NT2/D1 (cell line): ENCODE data around the gene TCF4.

Experiments
- DNase-seq: peaks from one replicate; pipeline ENCODE4 v3.0.0-alpha.2; 2011; ENCODE audit warnings: low read depth, low spot score
- H3K27me3 ChIP-seq: 2 replicates; pipeline ENCODE4 v1.6.0; 2011; ENCODE audit warnings: mild to moderate bottlenecking; ENCODE audit not compliant: insufficient read length, insufficient read depth
- H3K36me3 ChIP-seq: 2 replicates; pipeline ENCODE4 v1.6.1; 2011; ENCODE audit warnings: mild to moderate bottlenecking, low read length, mixed read lengths; ENCODE audit not compliant: insufficient read depth, insufficient read length
- H3K4me1 ChIP-seq: 2 replicates; pipeline ENCODE4 v1.5.1; 2011; ENCODE audit not compliant: insufficient read depth, insufficient read length
- H3K4me3 ChIP-seq: 2 replicates; pipeline ENCODE4 v1.5.1; 2011; ENCODE audit warnings: low read depth; ENCODE audit not compliant: insufficient read length
- H3K9ac ChIP-seq: 2 replicates; pipeline ENCODE4 v1.6.0; 2011; ENCODE audit warnings: low read depth; ENCODE audit not compliant: insufficient read length
- H3K9me3 ChIP-seq: 2 replicates; pipeline ENCODE4 v1.5.1; 2011; ENCODE audit warnings: mild to moderate bottlenecking, low read length; ENCODE audit not compliant: insufficient read depth
- SUZ12 ChIP-seq: IDR thresholded peaks from 2 replicates; pipeline ENCODE4 v1.6.1; 2011; ENCODE audit not compliant: insufficient read length, insufficient read depth; ENCODE audit errors: extremely low read depth
- YY1 ChIP-seq: IDR thresholded peaks from 2 replicates; pipeline ENCODE4 v1.6.1; 2011; ENCODE audit not compliant: insufficient read length, insufficient read depth
- ZNF274 ChIP-seq: IDR thresholded peaks from 2 replicates; pipeline ENCODE4 v1.6.1; 2011; ENCODE audit warnings: mild to moderate bottlenecking, low read depth, low read length

TCF4 gene

GRCh38 chr18:55435592-55435991, 152.4 kb downstream of the TCF4 start:
- no peak for TF ChIP-seq YY1
- Histone ChIP-seq H3K4me3 (no peak overlapping the region), H3K9me3 (no peaks in the 10 kb centered on the region), H3K27me3 (no peaks in the 10 kb centered on the region), H3K36me3 (no peaks in the 10 kb centered on the region), H3K4me1 (no peaks in the 10 kb centered on the region), H3K9ac (no peak overlapping the region)
- no peak for DNase-seq

GRCh38 chr18:55433648-55434047, 154.3 kb downstream of the TCF4 start:
- TF ChIP-seq ZNF274 = no peak
- no peak for TF ChIP-seq YY1
- TF ChIP-seq SUZ12 = no peak
- no peaks in the 10 kb centered on the region for H3K9me3 ChIP-seq
- no peak for DNase-seq
- H3K27me3 ChIP-seq = no peaks in the 10 kb centered on the region
- H3K4me1 ChIP-seq = no peaks in the 10 kb centered on the region
- H3K9ac ChIP-seq = no peak overlapping the region
- H3K36me3 ChIP-seq = no peaks in the 10 kb centered on the region
- H3K4me3 ChIP-seq = no peak overlapping the region

- no peaks in the 10 kb centered on the region for H3K27me3 ChIP-seq
- TF ChIP-seq YY1 (no peak), SUZ12 (no peak), ZNF274 (no peak)
- no peak overlapping the region for H3K4me3 ChIP-seq
- no peak for DNase-seq
- no peaks in the 10 kb centered on the region for H3K9me3 ChIP-seq
- H3K4me1 ChIP-seq = no peaks in the 10 kb centered on the region
- no peak overlapping the region for H3K9ac ChIP-seq
- no peaks in the 10 kb centered on the region for H3K36me3 ChIP-seq
Observed at GRCh38 chr18:55433140-55433539, 154.9 kb downstream of the TCF4 start.

- Histone ChIP-seq H3K9ac (no peak overlapping the region), H3K4me1 (no peaks in the 10 kb centered on the region), H3K9me3 (no peaks in the 10 kb centered on the region), H3K36me3 (no peaks in the 10 kb centered on the region), H3K27me3 (no peaks in the 10 kb centered on the region), H3K4me3 (no peak overlapping the region)
- no peak for DNase-seq
- TF ChIP-seq SUZ12 = no peak
- no peak for TF ChIP-seq ZNF274
- TF ChIP-seq YY1 = no peak
Observed at GRCh38 chr18:55432307-55433040, 155.5 kb downstream of the TCF4 start.

- Histone ChIP-seq H3K4me3 (no peak overlapping the region), H3K4me1 (no peaks in the 10 kb centered on the region), H3K27me3 (no peaks in the 10 kb centered on the region), H3K9me3 (no peaks in the 10 kb centered on the region), H3K36me3 (no peaks in the 10 kb centered on the region), H3K9ac (no peak overlapping the region)
- TF ChIP-seq ZNF274 = no peak
- DNase-seq = no peak
Observed at GRCh38 chr18:55430026-55430425, 158.0 kb downstream of the TCF4 start.

GRCh38 chr18:55427951-55428350, 160.0 kb downstream of the TCF4 start:
- no peak for DNase-seq
- Histone ChIP-seq H3K4me1 (no peaks in the 10 kb centered on the region), H3K9me3 (no peaks in the 10 kb centered on the region)

GRCh38 chr18:55425698-55426097, 162.3 kb downstream of the TCF4 start:
- H3K4me1 ChIP-seq = no peaks in the 10 kb centered on the region
- no peak overlapping the region for H3K4me3 ChIP-seq
- no peak for DNase-seq
- H3K9me3 ChIP-seq = no peaks in the 10 kb centered on the region
- no peaks in the 10 kb centered on the region for H3K27me3 ChIP-seq
- H3K9ac ChIP-seq = no peak overlapping the region
- H3K36me3 ChIP-seq = no peaks in the 10 kb centered on the region
- TF ChIP-seq YY1 = no peak
- TF ChIP-seq SUZ12 = no peak
- no peak for TF ChIP-seq ZNF274

More at GRCh38 chr18:55427951-55428350, 160.0 kb downstream of the TCF4 start:
- TF ChIP-seq ZNF274 = no peak
- TF ChIP-seq YY1 = no peak
- TF ChIP-seq SUZ12 = no peak
- no peaks in the 10 kb centered on the region for H3K36me3 ChIP-seq
- H3K4me3 ChIP-seq = no peak overlapping the region
- no peaks in the 10 kb centered on the region for H3K27me3 ChIP-seq
- no peak overlapping the region for H3K9ac ChIP-seq
